ENCODE results near the gene RAB34.
"Not testable (repeated sequence)": the region's sequence is repeated elsewhere in the genome, so short reads cannot be mapped to it uniquely, and the experiment has no call there.

The RAB34 gene

DNA sequence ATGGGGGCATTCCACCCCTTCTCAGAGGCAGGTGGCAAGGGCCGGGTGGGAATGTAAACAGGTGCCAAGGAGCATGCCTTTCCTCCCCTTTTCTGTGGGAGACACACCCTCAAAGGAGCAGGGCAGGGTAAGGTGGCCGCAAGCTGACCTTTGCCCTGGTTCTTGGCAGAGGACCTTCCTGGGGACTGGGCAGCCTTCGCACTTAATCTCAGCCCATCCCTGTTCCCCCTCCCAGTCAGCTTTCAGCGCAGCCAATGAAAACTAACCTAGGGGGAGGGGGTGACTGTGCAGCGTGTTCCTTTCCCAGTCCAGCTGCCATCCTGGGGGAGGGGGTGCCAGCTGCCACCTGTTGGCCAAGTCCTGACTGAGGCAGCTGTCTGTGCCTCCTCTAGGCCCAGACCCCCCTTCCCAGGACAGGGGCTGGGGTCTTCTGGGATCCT is 29.0 kb upstream of the RAB34 start:
- DNase-seq (ENCODE audit: low spot score) = peak; percentile 70

GRCh38 chr17:28745786-28746411 is 28.2 kb upstream of the RAB34 start:
- no peak for DNase-seq (ENCODE audit: low spot score)

DNA sequence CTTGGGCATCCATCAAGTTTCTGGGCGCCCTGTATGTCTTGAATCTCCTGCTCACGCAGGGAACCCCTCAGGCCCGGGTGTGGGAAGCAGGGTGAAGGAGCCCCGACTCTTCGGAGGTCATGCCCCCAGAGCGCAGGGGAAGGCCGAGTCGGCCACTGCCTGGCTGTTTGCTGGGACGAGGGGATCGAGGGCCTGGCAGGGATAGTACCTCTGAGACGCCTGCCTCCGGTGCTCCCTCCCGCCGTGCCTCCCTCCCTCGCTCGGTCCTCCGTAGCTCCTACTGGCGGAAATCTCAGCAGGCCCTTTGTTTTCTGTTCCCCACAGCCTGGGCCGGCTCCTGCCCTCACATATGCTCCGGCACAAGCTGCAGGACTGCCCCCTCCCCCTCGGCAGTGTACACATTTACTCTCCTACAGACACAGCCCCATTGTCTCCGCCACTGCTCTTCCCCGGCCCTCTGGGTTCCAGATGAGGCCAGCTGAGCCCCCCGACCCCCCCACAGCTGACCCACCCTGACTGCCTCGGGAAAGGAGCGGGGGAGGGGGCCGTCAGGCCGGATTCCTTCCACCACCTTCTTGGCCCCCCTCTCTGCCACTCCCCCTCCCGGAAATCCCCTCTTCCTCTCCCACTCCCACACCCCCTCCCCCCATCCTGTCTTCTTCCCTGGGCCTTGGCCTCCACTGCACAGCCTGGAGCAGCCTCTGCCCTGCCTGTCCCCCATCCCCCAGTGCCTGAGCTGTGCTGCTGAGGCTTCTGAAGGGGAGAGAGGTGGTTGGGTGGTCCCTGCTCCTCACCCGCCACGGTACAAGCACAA is 27.5 kb upstream of the RAB34 start:
- DNase-seq (ENCODE audit: low spot score) = peak; percentile 95

GRCh38 chr17:28744104-28744971 is 26.7 kb upstream of the RAB34 start:
- DNase-seq (ENCODE audit: low spot score) = no peak

GRCh38 chr17:28743243-28744103 is 25.8 kb upstream of the RAB34 start, which contains the start of gene TRAF4:
Gene TRAF4, plus strand, starts transcription at chr17:28744011. Its CDS starts 102 bp downstream, at chr17:28744113.
- DNase-seq (ENCODE audit: low spot score) = peak; percentile 76

DNA sequence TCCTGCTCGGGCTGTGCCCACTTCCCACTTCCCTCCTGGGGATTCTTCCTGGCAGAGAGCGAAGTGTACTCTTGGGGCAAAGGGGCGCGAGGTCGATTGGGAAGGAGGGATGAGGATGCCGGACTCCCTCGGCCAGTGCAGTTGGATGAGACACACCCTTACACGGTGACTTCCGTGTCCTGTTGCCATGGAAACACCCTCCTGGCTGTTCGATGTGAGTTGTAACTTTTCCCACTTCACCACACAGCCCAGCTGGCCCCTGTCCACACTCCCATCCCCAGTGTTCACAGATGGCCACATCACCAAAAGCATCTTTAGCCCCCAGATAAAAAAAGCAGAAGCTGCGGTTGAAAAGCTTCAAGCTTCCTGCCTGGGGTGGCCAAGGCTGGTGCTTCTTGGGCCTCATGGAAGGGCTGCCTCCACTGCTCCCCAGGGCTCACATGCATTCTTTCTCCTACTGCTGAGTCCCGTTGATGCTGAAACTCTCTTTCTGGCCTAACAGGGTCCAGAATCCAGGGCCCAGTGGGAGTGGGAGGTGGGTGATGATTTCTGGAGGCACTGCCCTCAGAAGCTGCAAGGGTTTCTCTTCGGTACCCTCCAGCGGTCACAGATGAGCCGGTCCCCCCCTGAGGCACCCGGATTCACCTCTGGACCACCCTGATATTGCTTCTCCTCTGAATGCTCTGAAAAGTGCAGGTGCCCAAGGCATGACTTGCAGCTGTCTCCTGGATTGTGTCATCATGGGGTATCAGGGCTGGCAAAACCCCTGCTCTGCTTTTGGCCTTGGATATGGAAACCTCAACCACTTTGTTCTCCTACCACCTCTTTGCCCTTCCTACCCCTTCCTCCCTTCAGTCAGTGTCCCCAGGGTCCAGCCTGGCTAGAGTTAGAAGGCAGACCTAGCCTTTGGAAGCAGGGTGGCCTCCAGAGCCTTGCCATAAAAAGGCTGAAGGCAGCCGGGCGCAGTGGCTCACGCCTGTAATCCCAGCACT is 24.0 kb upstream of the RAB34 start:
- DNase-seq (ENCODE audit: low spot score) = no peak

DNA sequence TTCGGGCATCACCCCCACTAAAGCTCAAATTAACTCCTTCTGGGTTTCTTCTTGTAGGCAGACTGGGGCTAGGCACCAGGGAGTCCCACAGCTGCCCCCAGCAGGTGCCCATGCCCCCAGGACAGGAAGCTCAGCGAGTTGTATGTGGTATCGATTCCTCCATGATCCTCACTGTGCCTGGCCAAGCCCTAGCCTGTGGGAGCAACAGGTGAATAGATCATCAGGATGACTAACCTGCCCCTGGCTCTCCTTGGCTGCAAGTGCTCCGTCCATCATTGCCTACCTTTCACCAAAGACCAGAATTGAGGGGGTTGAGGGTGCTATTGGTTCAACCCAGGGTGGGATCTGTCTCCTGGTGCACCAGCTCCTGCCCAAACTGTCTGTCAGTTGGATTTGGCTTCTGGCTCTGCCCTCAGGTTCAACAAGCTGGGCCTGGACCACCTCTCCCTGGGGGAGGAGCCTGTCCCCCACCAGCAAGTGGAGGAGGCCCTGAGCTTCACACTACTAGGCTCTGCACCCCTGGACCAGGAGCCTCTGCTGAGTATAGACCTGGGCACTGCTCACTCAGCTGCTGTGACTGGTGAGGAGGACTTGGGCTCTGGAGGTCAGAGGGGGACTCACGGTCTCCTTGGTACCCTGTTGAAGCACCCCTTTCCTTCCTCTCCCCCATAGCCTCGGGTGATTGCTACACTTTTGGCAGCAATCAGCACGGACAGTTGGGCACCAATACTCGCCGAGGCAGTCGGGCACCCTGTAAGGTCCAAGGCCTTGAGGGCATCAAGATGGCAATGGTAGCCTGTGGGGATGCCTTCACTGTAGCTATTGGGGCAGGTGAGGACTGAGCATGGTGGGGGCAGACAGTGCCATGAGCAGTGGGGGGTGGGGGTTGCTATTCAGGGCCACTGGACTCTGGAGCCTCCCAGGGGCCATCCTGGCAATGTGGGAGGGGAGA is 23.0 kb upstream of the RAB34 start:
- no peak for DNase-seq (ENCODE audit: low spot score)

GRCh38 chr17:28738680-28739384 is 21.2 kb upstream of the RAB34 start:
- DNase-seq (ENCODE audit: low spot score) = no peak

DNA sequence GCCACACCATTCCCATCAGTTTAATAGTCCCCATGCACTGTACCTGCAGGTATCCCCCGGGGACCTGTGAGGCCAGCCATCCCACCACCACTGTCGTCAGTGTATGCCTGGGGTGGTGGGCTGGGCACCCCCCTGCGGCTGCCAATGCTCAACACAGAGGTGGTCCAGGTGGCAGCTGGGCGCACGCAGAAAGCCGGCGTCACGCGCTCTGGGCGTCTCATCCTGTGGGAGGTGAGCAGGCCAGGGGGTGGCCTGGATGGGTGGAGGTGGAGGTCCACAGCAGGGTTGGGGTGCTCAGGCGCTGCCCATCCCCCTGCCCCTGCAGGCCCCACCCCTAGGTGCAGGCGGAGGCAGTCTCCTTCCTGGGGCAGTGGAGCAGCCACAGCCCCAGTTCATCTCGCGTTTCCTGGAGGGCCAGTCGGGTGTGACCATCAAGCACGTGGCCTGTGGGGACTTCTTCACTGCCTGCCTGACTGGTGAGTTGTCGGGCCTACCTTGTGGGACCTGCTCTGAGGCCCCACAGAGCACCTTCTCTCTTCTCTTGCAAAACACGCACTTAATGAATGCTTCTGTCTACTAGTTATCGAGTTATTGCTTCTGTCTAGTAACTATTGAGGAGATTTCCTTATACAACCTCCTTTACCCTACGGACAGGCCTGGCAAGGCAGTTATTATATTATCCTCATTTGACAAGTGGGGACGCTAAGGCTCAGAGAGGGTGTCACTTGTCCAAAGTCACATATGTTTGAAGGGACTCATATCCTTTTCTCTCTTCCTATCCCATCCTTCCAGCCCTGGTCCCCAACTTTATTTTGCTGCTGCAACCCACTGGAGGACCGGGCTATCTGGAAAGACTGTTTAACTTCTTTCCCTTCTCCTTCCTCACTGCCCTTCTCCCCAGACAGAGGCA is 20.4 kb upstream of the RAB34 start:
- DNase-seq (ENCODE audit: low spot score) = no peak

DNA sequence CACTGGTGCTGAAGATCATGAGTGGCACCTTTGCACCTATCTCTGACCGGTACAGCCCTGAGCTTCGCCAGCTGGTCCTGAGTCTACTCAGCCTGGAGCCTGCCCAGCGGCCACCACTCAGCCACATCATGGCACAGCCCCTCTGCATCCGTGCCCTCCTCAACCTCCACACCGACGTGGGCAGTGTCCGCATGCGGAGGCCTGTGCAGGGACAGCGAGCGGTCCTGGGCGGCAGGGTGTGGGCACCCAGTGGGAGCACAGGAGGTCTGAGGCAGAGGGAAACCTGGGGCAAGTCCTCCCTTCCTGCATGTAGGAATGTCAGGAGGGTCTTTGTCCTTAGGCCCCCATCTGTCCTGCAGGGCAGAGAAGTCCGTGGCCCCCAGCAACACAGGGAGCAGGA is 19.6 kb upstream of the RAB34 start:
- DNase-seq (ENCODE audit: low spot score) = no peak

DNA sequence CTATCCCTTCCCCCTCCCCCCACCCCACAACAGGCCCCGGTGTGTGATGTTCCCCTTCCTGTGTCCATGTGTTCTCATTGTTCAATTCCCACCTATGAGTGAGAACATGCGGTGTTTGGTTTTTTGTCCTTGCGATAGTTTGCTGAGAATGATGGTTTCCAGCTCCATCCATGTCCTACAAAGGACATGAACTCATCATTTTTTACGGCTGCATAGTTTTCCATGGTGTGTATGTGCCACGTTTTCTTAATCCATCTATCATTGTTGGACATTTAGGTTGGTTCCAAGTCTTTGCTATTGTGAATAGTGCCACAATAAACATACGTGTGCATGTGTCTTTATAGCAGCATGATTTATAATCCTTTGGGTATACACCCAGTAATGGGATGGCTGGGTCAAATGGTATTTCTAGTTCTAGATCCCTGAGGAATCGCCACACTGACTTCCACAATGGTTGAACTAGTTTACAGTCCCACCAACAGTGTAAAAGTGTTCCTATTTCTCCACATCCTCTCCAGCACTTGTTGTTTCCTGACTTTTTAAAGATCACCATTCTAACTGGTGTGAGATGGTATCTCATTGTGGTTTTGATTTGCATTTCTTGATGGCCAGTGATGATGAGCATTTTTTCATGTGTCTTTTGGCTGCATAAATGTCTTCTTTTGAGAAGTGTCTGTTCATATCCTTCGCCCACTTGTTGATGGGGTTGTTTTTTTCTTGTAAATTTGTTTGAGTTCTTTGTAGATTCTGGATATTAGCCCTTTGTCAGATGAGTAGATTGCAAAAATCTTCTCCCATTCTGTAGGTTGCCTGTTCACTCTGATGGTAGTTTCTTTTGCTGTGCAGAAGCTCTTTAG is 18.5 kb upstream of the RAB34 start:
- DNase-seq (ENCODE audit: low spot score) = not testable (repeated sequence)

DNA sequence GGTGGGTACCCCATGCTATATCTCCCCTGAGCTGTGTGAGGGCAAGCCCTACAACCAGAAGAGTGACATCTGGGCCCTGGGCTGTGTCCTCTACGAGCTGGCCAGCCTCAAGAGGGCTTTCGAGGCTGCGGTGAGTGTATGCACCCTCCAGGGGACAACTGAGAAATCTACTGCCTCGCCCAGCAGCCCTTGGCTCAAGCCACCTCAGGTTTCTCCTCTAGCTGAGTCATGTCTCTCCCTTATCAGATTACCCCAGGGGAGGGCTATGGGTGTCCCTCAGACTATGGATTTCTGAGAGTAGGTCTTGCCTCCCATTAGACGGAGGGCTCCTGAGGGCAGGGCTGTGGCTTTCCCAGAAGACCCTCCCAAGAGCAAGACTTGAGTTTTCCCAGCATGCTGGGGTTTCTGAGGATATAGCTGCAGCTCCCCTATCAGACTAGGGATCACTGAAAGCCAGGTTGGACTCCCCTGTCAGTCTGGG is 17.6 kb upstream of the RAB34 start:
- DNase-seq (ENCODE audit: low spot score) = no peak

- DNase-seq (ENCODE audit: low spot score) = no peak
Measured at GRCh38 chr17:28734712-28735241, 17.1 kb upstream of the RAB34 start.

DNA sequence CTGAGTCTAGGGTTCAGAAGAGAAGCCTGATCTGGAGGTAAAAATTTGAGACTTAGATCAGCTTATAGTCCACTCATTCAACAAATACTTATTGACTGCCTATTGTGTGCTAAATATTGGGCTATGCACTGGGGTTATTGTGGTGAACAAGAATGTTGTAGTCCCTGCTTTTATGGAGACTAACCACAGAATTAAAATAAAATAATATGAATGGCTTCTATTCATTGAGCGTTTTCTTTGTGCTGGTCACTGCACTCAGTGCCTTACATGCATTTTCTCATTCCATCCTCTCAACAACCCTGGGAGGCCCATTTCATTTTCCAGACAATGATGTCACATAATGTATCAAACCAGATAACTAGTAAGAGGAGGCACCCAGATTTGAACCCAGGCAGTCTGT is 15.7 kb upstream of the RAB34 start:
- DNase-seq (ENCODE audit: low spot score) = no peak

GRCh38 chr17:28729950-28730330 is 12.3 kb upstream of the RAB34 start:
- DNase-seq (ENCODE audit: low spot score) = no peak

Measured in pons (tissue), 1 donor.